ENCODE data around the gene TCF19. TPM values are rescaled to one million over a fixed set of nuclear protein-coding genes. Genes with fewer than 3 reads are reported as not detected.
A peak's percentile ranks its signal among the peaks of the same experiment; 100 is the strongest.

Gene TCF19
- total RNA-seq, 1 experiment from 2014 or later: 26.0 TPM

- DNase-seq: no peak
- intact Hi-C loops (cut with micrococcal nuclease; ENCODE audit: unreplicated experiment): no loop called here
- Histone ChIP-seq H3K9me2 (ENCODE audit: insufficient read depth) (no peaks in the 10 kb centered on the region), H3K9me3 (ENCODE audit: insufficient read depth, low read depth) (no peaks in the 10 kb centered on the region), H3K27me3 (ENCODE audit: insufficient read depth, low read depth) (no peaks in the 10 kb centered on the region), H3K4me2 (no peak overlapping the region), H3K79me2 (ENCODE audit: low read depth) (peaks cover 8% of the 10 kb centered on the region; the same call in 1 of the 2 replicates), H3K4me1 (replicated peaks; ENCODE audit: insufficient read depth) (peaks cover 15% of the 10 kb centered on the region), H4K20me1 (ENCODE audit: insufficient read depth) (no peaks in the 10 kb centered on the region; the same call in 1 of the 2 replicates), H3K4me3 (no peak overlapping the region), H2AFZ (no peak overlapping the region), H3K27ac (no peak overlapping the region), H3K36me3 (ENCODE audit: low read depth) (no peaks in the 10 kb centered on the region), H3F3A (ENCODE audit: insufficient read depth, low read depth) (no peaks in the 10 kb centered on the region)
- ChIA-PET CTCF (interaction anchor here (0.6 kb wide), 1 partner anchor 430 kb away, joined by 6 read pairs; no protein-coding TSS in a partner anchor), POLR2A (ENCODE audit: unreplicated experiment) (no interaction called here)
- TF ChIP-seq CTCF (conservative IDR thresholded peaks at IDR 0.05) (no peak), EZH2 (IDR thresholded peaks at IDR 0.05; ENCODE audit: low read depth) (no peak)
- BruUV-seq (replicated peaks): no TSS peak
Observed at GRCh38 chr6:31121131-31121790, 37.1 kb upstream of the TCF19 start.

- Histone ChIP-seq H2AFZ (no peak overlapping the region), H3K9me3 (ENCODE audit: insufficient read depth, low read depth) (no peaks in the 10 kb centered on the region), H3K4me2 (no peak overlapping the region), H3K79me2 (ENCODE audit: low read depth) (no peaks in the 10 kb centered on the region), H3F3A (ENCODE audit: insufficient read depth, low read depth) (no peaks in the 10 kb centered on the region), H3K4me3 (no peak overlapping the region), H4K20me1 (ENCODE audit: insufficient read depth) (no peaks in the 10 kb centered on the region; the same call in 1 of the 2 replicates), H3K4me1 (replicated peaks; ENCODE audit: insufficient read depth) (peaks cover 15% of the 10 kb centered on the region), H3K36me3 (ENCODE audit: low read depth) (no peaks in the 10 kb centered on the region), H3K27ac (no peak overlapping the region), H3K9me2 (ENCODE audit: insufficient read depth) (no peaks in the 10 kb centered on the region), H3K27me3 (ENCODE audit: insufficient read depth, low read depth) (no peaks in the 10 kb centered on the region)
- ChIA-PET CTCF (no interaction called here), POLR2A (ENCODE audit: unreplicated experiment) (interaction anchor here (0.6 kb wide), 1 partner anchor 532 kb away, joined by 16 read pairs; no protein-coding TSS in a partner anchor)
- DNase-seq: peak in 1 of 2 experiments; percentile 30
- TF ChIP-seq CTCF (conservative IDR thresholded peaks at IDR 0.05) (no peak), EZH2 (IDR thresholded peaks at IDR 0.05; ENCODE audit: low read depth) (no peak)
- intact Hi-C loops (cut with micrococcal nuclease; ENCODE audit: unreplicated experiment): no loop called here
- no TSS peak for BruUV-seq (replicated peaks)
Observed at GRCh38 chr6:31122791-31123706, 35.3 kb upstream of the TCF19 start.

GRCh38 chr6:31125162-31125561, 33.2 kb upstream of the TCF19 start:
- Histone ChIP-seq H3K9me2 (ENCODE audit: insufficient read depth) (no peaks in the 10 kb centered on the region), H3K4me1 (replicated peaks; ENCODE audit: insufficient read depth) (peaks cover 15% of the 10 kb centered on the region), H3K36me3 (ENCODE audit: low read depth) (no peaks in the 10 kb centered on the region), H2AFZ (no peak overlapping the region), H3K27me3 (ENCODE audit: insufficient read depth, low read depth) (no peaks in the 10 kb centered on the region), H3K4me3 (no peak overlapping the region), H3K4me2 (peak overlapping the region; percentile 42; the same call in 1 of the 2 replicates), H3K27ac (no peak overlapping the region), H4K20me1 (ENCODE audit: insufficient read depth) (no peaks in the 10 kb centered on the region; the same call in 1 of the 2 replicates), H3F3A (ENCODE audit: insufficient read depth, low read depth) (no peaks in the 10 kb centered on the region), H3K79me2 (ENCODE audit: low read depth) (no peaks in the 10 kb centered on the region), H3K9me3 (ENCODE audit: insufficient read depth, low read depth) (no peaks in the 10 kb centered on the region)
- POLR2A ChIA-PET (ENCODE audit: unreplicated experiment): no interaction called here
- intact Hi-C loops (cut with micrococcal nuclease; ENCODE audit: unreplicated experiment): loop anchor here (5.0 kb wide), 1 partner anchor 53 kb away; no protein-coding TSS in a partner anchor
- CTCF ChIA-PET: interaction anchor here (0.6 to 1.2 kb wide), 4 partner anchors 10 to 68 kb away, joined by 3 to 4 read pairs (median 4); no protein-coding TSS in a partner anchor
- DNase-seq: peak in 1 of 2 experiments; percentile 73
- BruUV-seq (replicated peaks): no TSS peak
- no peak for TF ChIP-seq CTCF (conservative IDR thresholded peaks at IDR 0.05)
- TF ChIP-seq EZH2 (IDR thresholded peaks at IDR 0.05; ENCODE audit: low read depth): no peak

All from PC-9 (cell line).